H1 (cell line): ENCODE results near the gene TMEM204. TPM values are rescaled to one million over a fixed set of nuclear protein-coding genes. Genes with fewer than 3 reads are reported as not detected.

Source experiments
- CTCF ChIA-PET: fragments of 300-600 bp; sonication (Branson Sonifier 250); formaldehyde crosslinking; loops from one replicate; lab custom pipeline; 2021; ENCODE audit not compliant: partially characterized antibody; lab: Charles Lee
- POLR2A ChIA-PET: fragments of 300-600 bp; sonication (Branson Sonifier 250); formaldehyde crosslinking; loops from one replicate; lab custom pipeline; 2021; ENCODE audit warnings: inconsistent platforms; ENCODE audit not compliant: partially characterized antibody; lab: Charles Lee
- DNase-seq, 2 experiments: peaks; one replicate each; pipeline versions ENCODE4 v3.0.0 to v3.0.0-alpha.2; 2010 to 2022; ENCODE audit warnings: low spot score in 2 of 2, low read depth in 1 of 2, mixed read lengths in 1 of 2
- FAIRE-seq: peaks from 2 replicates; lab custom pipeline; 2011; peaks lifted over from hg19 to GRCh38; lab: Jason Lieb, UNC
- H2AFZ ChIP-seq: 2 replicates; pipeline ENCODE4 v1.8.1; 2012; ENCODE audit warnings: low read length, inconsistent platforms
- H2AK5ac ChIP-seq: 2 replicates; pipeline ENCODE4 v1.6.1; 2013; ENCODE audit warnings: low read depth, low read length
- H2BK120ac ChIP-seq: replicated peaks from 2 replicates; pipeline ENCODE3; 2013; ENCODE audit warnings: low read depth, low read length, inconsistent platforms
- H2BK12ac ChIP-seq: 2 replicates; pipeline ENCODE4 v1.6.1; 2013; ENCODE audit warnings: low read depth, low read length
- H2BK15ac ChIP-seq: 2 replicates; pipeline ENCODE4 v1.6.1; 2013; ENCODE audit warnings: low read length
- H2BK20ac ChIP-seq: 2 replicates; pipeline ENCODE4 v1.6.1; 2013; ENCODE audit warnings: low read length
- H2BK5ac ChIP-seq: 2 replicates; pipeline ENCODE4 v1.6.1; 2013; ENCODE audit warnings: low read depth, low read length
- H3K14ac ChIP-seq: 2 replicates; pipeline ENCODE4 v1.6.1; 2013; ENCODE audit warnings: inconsistent platforms; ENCODE audit not compliant: insufficient read length
- H3K18ac ChIP-seq: 2 replicates; pipeline ENCODE4 v1.6.1; 2013; ENCODE audit warnings: low read length; ENCODE audit errors: extremely low read depth
- H3K23ac ChIP-seq: 2 replicates; pipeline ENCODE4 v1.6.1; 2013; ENCODE audit warnings: inconsistent platforms; ENCODE audit not compliant: insufficient read length
- H3K23me2 ChIP-seq: 2 replicates; pipeline ENCODE4 v1.6.1; 2013; ENCODE audit warnings: low read depth, low read length
- H3K27ac ChIP-seq: 2 replicates; pipeline ENCODE4 v1.6.1; 2011; ENCODE audit warnings: low read depth, low read length, inconsistent platforms
- H3K27me3 ChIP-seq, 4 experiments: replicated peaks in 1 of 4; 1 replicate in 1 of 4; 2 replicates in 3 of 4; pipeline versions ENCODE4 v1.6.1 to v1.8.1; 2011 to 2013; ENCODE audit warnings: low read length in 3 of 4, mild to moderate bottlenecking in 3 of 4, inconsistent platforms in 2 of 4, mixed read lengths in 2 of 4, moderate library complexity in 1 of 4; ENCODE audit not compliant: control insufficient read depth in 3 of 4, insufficient read depth in 3 of 4; ENCODE audit errors: extremely low read depth in 1 of 4
- H3K36me3 ChIP-seq, 4 experiments: 2 replicates each; pipeline versions ENCODE4 v1.6.1 to v1.8.1; 2011 to 2013; ENCODE audit warnings: mild to moderate bottlenecking in 4 of 4, low read length in 3 of 4, moderate library complexity in 2 of 4, control low read depth in 1 of 4, inconsistent platforms in 1 of 4; ENCODE audit not compliant: insufficient read depth in 4 of 4, control insufficient read depth in 2 of 4
- H3K4ac ChIP-seq: replicated peaks from 2 replicates; pipeline ENCODE3; 2013; ENCODE audit warnings: low read length, low read depth, mixed read lengths, inconsistent platforms; ENCODE audit not compliant: insufficient read length
- H3K4me1 ChIP-seq, 4 experiments: replicated peaks in 1 of 4; 1 replicate in 1 of 4; 2 replicates in 3 of 4; pipeline versions ENCODE4 v1.6.1 to v1.8.1; 2011 to 2013; ENCODE audit warnings: low read length in 3 of 4, inconsistent platforms in 2 of 4, mixed read lengths in 1 of 4; ENCODE audit not compliant: insufficient read depth in 4 of 4, control insufficient read depth in 3 of 4
- H3K4me2 ChIP-seq, 2 experiments: 2 replicates each; pipeline versions ENCODE4 v1.6.1 to v1.8.1; 2011 to 2013; ENCODE audit warnings: low read depth in 2 of 2, low read length in 2 of 2, control low read depth in 1 of 2, inconsistent platforms in 1 of 2, mild to moderate bottlenecking in 1 of 2; ENCODE audit not compliant: insufficient read depth in 1 of 2
- H3K4me3 ChIP-seq, 4 experiments: fragments of 200-600, 300-600 bp in 1 of 4; sonication (generic), shearing (Covaris generic), sonication (Bioruptor Twin) in 1 of 4; 2 replicates each; pipeline versions ENCODE4 v1.5.1 to v1.8.1; 2011 to 2016; ENCODE audit warnings: low read length in 4 of 4, low read depth in 3 of 4, control low read depth in 2 of 4, inconsistent platforms in 2 of 4, mild to moderate bottlenecking in 2 of 4, mixed read lengths in 1 of 4, moderate library complexity in 1 of 4; ENCODE audit not compliant: insufficient read depth in 2 of 4; ENCODE audit errors: extremely low read depth in 1 of 4
- H3K56ac ChIP-seq: replicated peaks from 2 replicates; pipeline ENCODE3; 2013; ENCODE audit warnings: low read depth, mild to moderate bottlenecking, mixed read lengths, low read length, inconsistent platforms; ENCODE audit not compliant: insufficient read length
- H3K79me1 ChIP-seq: 2 replicates; pipeline ENCODE4 v1.6.1; 2013; ENCODE audit warnings: low read depth, low read length, control low read depth
- H3K79me2 ChIP-seq, 2 experiments: 2 replicates each; pipeline versions ENCODE4 v1.6.1 to v1.8.1; 2012 to 2013; ENCODE audit warnings: low read length in 2 of 2, mild to moderate bottlenecking in 2 of 2, inconsistent platforms in 1 of 2; ENCODE audit not compliant: insufficient read depth in 2 of 2, control insufficient read depth in 1 of 2
- H3K9ac ChIP-seq, 4 experiments: replicated peaks in 1 of 4; 1 replicate in 1 of 4; 2 replicates in 3 of 4; pipeline versions ENCODE4 v1.6.1 to v1.8.1; 2011 to 2013; ENCODE audit warnings: low read depth in 3 of 4, low read length in 3 of 4, control low read depth in 2 of 4, mild to moderate bottlenecking in 2 of 4, moderate library complexity in 2 of 4, inconsistent platforms in 1 of 4; ENCODE audit errors: extremely low read depth in 1 of 4
- H3K9me3 ChIP-seq, 2 experiments: 2 replicates each; pipeline versions ENCODE4 v1.6.1 to v1.8.1; 2012 to 2013; ENCODE audit warnings: mild to moderate bottlenecking in 2 of 2, moderate library complexity in 2 of 2, control low read depth in 1 of 2, inconsistent platforms in 1 of 2, low read depth in 1 of 2, low read length in 1 of 2, mixed read lengths in 1 of 2; ENCODE audit not compliant: insufficient read depth in 2 of 2
- H4K20me1 ChIP-seq, 2 experiments: replicated peaks in 1 of 2; 2 replicates each; pipeline versions ENCODE3 to v1.8.1; 2011 to 2013; ENCODE audit warnings: inconsistent platforms in 2 of 2, low read length in 2 of 2, mild to moderate bottlenecking in 1 of 2; ENCODE audit not compliant: insufficient read depth in 2 of 2, control insufficient read depth in 1 of 2
- H4K5ac ChIP-seq: 2 replicates; pipeline ENCODE4 v1.6.1; 2013; ENCODE audit warnings: low read length, low read depth, mixed read lengths, inconsistent platforms; ENCODE audit not compliant: insufficient read length
- H4K8ac ChIP-seq: 2 replicates; pipeline ENCODE4 v1.8.0; 2013; ENCODE audit warnings: mild to moderate bottlenecking, moderate library complexity, low read length, inconsistent platforms; ENCODE audit not compliant: insufficient read depth; ENCODE audit errors: extremely low read depth
- H4K91ac ChIP-seq: replicated peaks from 2 replicates; pipeline ENCODE3; 2013; ENCODE audit warnings: low read length, mixed read lengths, inconsistent platforms; ENCODE audit not compliant: insufficient read length
- BRCA1 ChIP-seq: IDR thresholded peaks from 2 replicates; pipeline ENCODE4 v1.6.1; 2012; ENCODE audit warnings: low read depth, low read length, improper control_type of control experiment
- CBX5 ChIP-seq: fragments of 300-800, 300-1000 bp; sonication (generic); IDR thresholded peaks from 2 replicates; pipeline ENCODE4 v1.7.1; 2016; ENCODE audit warnings: antibody characterized with exemption, low read length, low read depth
- HDAC2 ChIP-seq, 2 experiments: fragments of 300-600 bp in 1 of 2; sonication (generic) in 1 of 2; IDR thresholded peaks; 2 replicates each; pipeline ENCODE4 v1.6.1; 2011 to 2012; ENCODE audit warnings: low read depth in 2 of 2, low read length in 2 of 2, mild to moderate bottlenecking in 2 of 2, moderate library complexity in 2 of 2, borderline replicate concordance in 1 of 2, inconsistent platforms in 1 of 2
- KDM1A ChIP-seq: fragments of 200-600, 300-600 bp; sonication (generic); IDR thresholded peaks from 2 replicates; pipeline ENCODE4 v1.7.1; 2016; ENCODE audit warnings: mild to moderate bottlenecking, low read length, borderline replicate concordance
- KDM5A ChIP-seq: fragments of 200-600 bp; IDR thresholded peaks from 2 replicates; pipeline ENCODE4 v1.7.1; 2012; ENCODE audit warnings: mild to moderate bottlenecking, low read length, inconsistent platforms, mixed read lengths
- PHF8 ChIP-seq: fragments of 200-600 bp; sonication (generic); conservative IDR thresholded peaks from 2 replicates; pipeline ENCODE4 v1.7.1; 2012; ENCODE audit warnings: low read depth, mild to moderate bottlenecking, inconsistent platforms, low read length, moderate library complexity
- SIX5 ChIP-seq: IDR thresholded peaks from 2 replicates; pipeline ENCODE4 v1.6.1; 2011; ENCODE audit warnings: mild to moderate bottlenecking, low read depth, low read length
- SP2 ChIP-seq: IDR thresholded peaks from 2 replicates; pipeline ENCODE4 v1.6.1; 2012; ENCODE audit warnings: mild to moderate bottlenecking, low read length, inconsistent platforms
- TAF7 ChIP-seq: optimal IDR thresholded peaks from 2 replicates; pipeline ENCODE3; 2011; ENCODE audit warnings: low read depth, mild to moderate bottlenecking, inconsistent platforms, low read length, moderate library complexity, borderline replicate concordance
- TEAD4 ChIP-seq: IDR thresholded peaks from 2 replicates; pipeline ENCODE4 v1.6.1; 2012; ENCODE audit warnings: low read depth, low read length, inconsistent platforms, mixed read lengths
- WGBS, 2 experiments: shearing (Covaris generic) in 1 of 2; methylation state at CpG; one replicate each; pipeline versions ENCODE4 v1.1.6 to v1.1.7; 2013 to 2015; ENCODE audit warnings: low lambda C conversion rate in 2 of 2, mixed read lengths in 2 of 2, inconsistent platforms in 1 of 2, low coverage in 1 of 2, missing lambda C conversion rate in 1 of 2; ENCODE audit not compliant: insufficient replicate concordance in 2 of 2, insufficient coverage in 1 of 2, insufficient read length in 1 of 2; ENCODE audit errors: extremely low coverage in 1 of 2, missing lambda C conversion rate in 1 of 2; 5-methylcytosine and 5-hydroxymethylcytosine counted together
- polyA plus RNA-seq, 7 experiments: library from polyadenylated mRNA; depleted of rRNA in 3 of 7; stranded (reverse) in 5 of 7; unstranded in 2 of 7; fragments of >200 nt in 5 of 7; fragments of 200-250 nt in 2 of 7; gene quantifications; 1 replicate in 5 of 7; 2 replicates in 1 of 7; 4 replicates in 1 of 7; pipeline versions ENCODE4 v1.2.1 to v1.2.3, GENCODE V29; 2011 to 2013; ENCODE audit warnings: missing spikeins in 2 of 7, mixed read lengths in 2 of 7
- total RNA-seq: library from RNA; stranded (reverse); fragmentation: NEBNext Ultra II Directional; extraction: Animal tissue kit (Norgen Biotek cat#: 25700); gene quantifications from 2 replicates; pipeline ENCODE4 v1.2.1, GENCODE V29; 2021
- TF ChIP-seq, protein P1 (sequence below): IDR thresholded peaks from 2 replicates; pipeline ENCODE4 v1.6.1; 2011; ENCODE audit warnings: low read length, improper control_type of control experiment
- TF ChIP-seq, protein P2 (sequence below): IDR thresholded peaks from 2 replicates; pipeline ENCODE4 v1.6.1; 2011; ENCODE audit warnings: low read depth, mild to moderate bottlenecking, low read length; ENCODE audit not compliant: insufficient read depth

Gene TMEM204
- total and polyA plus RNA-seq, 2 of the 8 experiments (the other 6 are each of a cell fraction or from before 2014, with no cell fraction given), result not detected

- no peak overlapping the region for H3K56ac ChIP-seq
- no peak overlapping the region for H4K8ac ChIP-seq
- no peak overlapping the region for H4K5ac ChIP-seq
- H3K79me2 ChIP-seq, result no peaks in the 10 kb centered on the region
- no peak overlapping the region for H2AFZ ChIP-seq
- DNase-seq (no peak), FAIRE-seq (no peak)
- ChIA-PET CTCF (no interaction called here), POLR2A (interaction anchor here (0.9 to 2.2 kb wide), 3 partner anchors 9 to 14 kb away, joined by 3 to 7 read pairs (median 3); no protein-coding TSS in a partner anchor)
- no peaks in the 10 kb centered on the region for H3K9me3 ChIP-seq
- no peak overlapping the region for H3K18ac ChIP-seq
- H3K36me3 ChIP-seq, result peaks cover 0 to 3% (median 0%) of the 10 kb centered on the region in 4 experiments; a peak in 2 of 8 replicates
- no peak overlapping the region for H3K4me2 ChIP-seq
- H2BK120ac ChIP-seq, result no peak overlapping the region
- H2BK12ac ChIP-seq, result no peak overlapping the region
- no peak overlapping the region for H3K4me3 ChIP-seq
- no peaks in the 10 kb centered on the region for H3K4me1 ChIP-seq
- H2BK5ac ChIP-seq, result no peak overlapping the region
- H3K14ac ChIP-seq, result no peak overlapping the region
- no peak overlapping the region for H3K9ac ChIP-seq
- no peak overlapping the region for H3K27ac ChIP-seq
- no peak overlapping the region for H2AK5ac ChIP-seq
- no peaks in the 10 kb centered on the region for H3K27me3 ChIP-seq
- no peak overlapping the region for H2BK20ac ChIP-seq
- no peak overlapping the region for H2BK15ac ChIP-seq
- no peaks in the 10 kb centered on the region; the same call in 1 of the 2 replicates for H3K79me1 ChIP-seq
- H4K91ac ChIP-seq, result no peak overlapping the region
- no peaks in the 10 kb centered on the region for H3K23me2 ChIP-seq
- no peak overlapping the region for H3K4ac ChIP-seq
- H3K23ac ChIP-seq, result no peak overlapping the region
- no peaks in the 10 kb centered on the region for H4K20me1 ChIP-seq
- WGBS, 2 experiments, result 95% methylated on average over 17 of the region's 17 CpGs; no CpG with 5 or more reads in 1 of the 2 experiments
- no peak for TF ChIP-seq BRCA1
- TF ChIP-seq PHF8, result no peak
- no peak for TF ChIP-seq HDAC2 (IDR thresholded peaks at IDR 0.05; ENCODE audit: borderline replicate concordance in 1 of 2, low read depth in 2 of 2, low read length in 2 of 2)
- TF ChIP-seq TEAD4, result no peak
- TF ChIP-seq KDM5A, result no peak
- TF ChIP-seq SIX5, result no peak
- TF ChIP-seq, protein P1, sequence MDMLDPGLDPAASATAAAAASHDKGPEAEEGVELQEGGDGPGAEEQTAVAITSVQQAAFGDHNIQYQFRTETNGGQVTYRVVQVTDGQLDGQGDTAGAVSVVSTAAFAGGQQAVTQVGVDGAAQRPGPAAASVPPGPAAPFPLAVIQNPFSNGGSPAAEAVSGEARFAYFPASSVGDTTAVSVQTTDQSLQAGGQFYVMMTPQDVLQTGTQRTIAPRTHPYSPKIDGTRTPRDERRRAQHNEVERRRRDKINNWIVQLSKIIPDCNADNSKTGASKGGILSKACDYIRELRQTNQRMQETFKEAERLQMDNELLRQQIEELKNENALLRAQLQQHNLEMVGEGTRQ, result no peak
- TF ChIP-seq KDM1A, result no peak
- no peak for TF ChIP-seq TAF7
- no peak for TF ChIP-seq SP2
- TF ChIP-seq, protein P2, sequence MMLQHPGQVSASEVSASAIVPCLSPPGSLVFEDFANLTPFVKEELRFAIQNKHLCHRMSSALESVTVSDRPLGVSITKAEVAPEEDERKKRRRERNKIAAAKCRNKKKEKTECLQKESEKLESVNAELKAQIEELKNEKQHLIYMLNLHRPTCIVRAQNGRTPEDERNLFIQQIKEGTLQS, result no peak
- no peak for TF ChIP-seq CBX5
Observed at GRCh38 chr16:1519831-1520230, 13.6 kb upstream of the TMEM204 start.
